H1 (cell line): Measurements from ENCODE around the gene MTCL3.

Experiments
- CTCF ChIA-PET: fragments of 300-600 bp; sonication (Branson Sonifier 250); formaldehyde crosslinking; loops from one replicate; lab custom pipeline; 2021; ENCODE audit not compliant: partially characterized antibody; lab: Charles Lee
- POLR2A ChIA-PET: fragments of 300-600 bp; sonication (Branson Sonifier 250); formaldehyde crosslinking; loops from one replicate; lab custom pipeline; 2021; ENCODE audit warnings: inconsistent platforms; ENCODE audit not compliant: partially characterized antibody; lab: Charles Lee
- DNase-seq, 2 experiments: peaks; one replicate each; pipeline versions ENCODE4 v3.0.0 to v3.0.0-alpha.2; 2010 to 2022; ENCODE audit warnings: low spot score in 2 of 2, low read depth in 1 of 2, mixed read lengths in 1 of 2
- FAIRE-seq: peaks from 2 replicates; lab custom pipeline; 2011; peaks lifted over from hg19 to GRCh38; lab: Jason Lieb, UNC
- H2AFZ ChIP-seq: 2 replicates; pipeline ENCODE4 v1.8.1; 2012; ENCODE audit warnings: low read length, inconsistent platforms
- H2AK5ac ChIP-seq: 2 replicates; pipeline ENCODE4 v1.6.1; 2013; ENCODE audit warnings: low read depth, low read length
- H2BK120ac ChIP-seq: replicated peaks from 2 replicates; pipeline ENCODE3; 2013; ENCODE audit warnings: low read depth, low read length, inconsistent platforms
- H2BK12ac ChIP-seq: 2 replicates; pipeline ENCODE4 v1.6.1; 2013; ENCODE audit warnings: low read depth, low read length
- H2BK15ac ChIP-seq: 2 replicates; pipeline ENCODE4 v1.6.1; 2013; ENCODE audit warnings: low read length
- H2BK20ac ChIP-seq: 2 replicates; pipeline ENCODE4 v1.6.1; 2013; ENCODE audit warnings: low read length
- H2BK5ac ChIP-seq: 2 replicates; pipeline ENCODE4 v1.6.1; 2013; ENCODE audit warnings: low read depth, low read length
- H3K14ac ChIP-seq: 2 replicates; pipeline ENCODE4 v1.6.1; 2013; ENCODE audit warnings: inconsistent platforms; ENCODE audit not compliant: insufficient read length
- H3K18ac ChIP-seq: 2 replicates; pipeline ENCODE4 v1.6.1; 2013; ENCODE audit warnings: low read length; ENCODE audit errors: extremely low read depth
- H3K23ac ChIP-seq: 2 replicates; pipeline ENCODE4 v1.6.1; 2013; ENCODE audit warnings: inconsistent platforms; ENCODE audit not compliant: insufficient read length
- H3K23me2 ChIP-seq: 2 replicates; pipeline ENCODE4 v1.6.1; 2013; ENCODE audit warnings: low read depth, low read length
- H3K27ac ChIP-seq: 2 replicates; pipeline ENCODE4 v1.6.1; 2011; ENCODE audit warnings: low read depth, low read length, inconsistent platforms
- H3K27me3 ChIP-seq, 4 experiments: replicated peaks in 1 of 4; 1 replicate in 1 of 4; 2 replicates in 3 of 4; pipeline versions ENCODE4 v1.6.1 to v1.8.1; 2011 to 2013; ENCODE audit warnings: low read length in 3 of 4, mild to moderate bottlenecking in 3 of 4, inconsistent platforms in 2 of 4, mixed read lengths in 2 of 4, moderate library complexity in 1 of 4; ENCODE audit not compliant: control insufficient read depth in 3 of 4, insufficient read depth in 3 of 4; ENCODE audit errors: extremely low read depth in 1 of 4
- H3K36me3 ChIP-seq, 4 experiments: 2 replicates each; pipeline versions ENCODE4 v1.6.1 to v1.8.1; 2011 to 2013; ENCODE audit warnings: mild to moderate bottlenecking in 4 of 4, low read length in 3 of 4, moderate library complexity in 2 of 4, control low read depth in 1 of 4, inconsistent platforms in 1 of 4; ENCODE audit not compliant: insufficient read depth in 4 of 4, control insufficient read depth in 2 of 4
- H3K4ac ChIP-seq: replicated peaks from 2 replicates; pipeline ENCODE3; 2013; ENCODE audit warnings: low read length, low read depth, mixed read lengths, inconsistent platforms; ENCODE audit not compliant: insufficient read length
- H3K4me1 ChIP-seq, 4 experiments: replicated peaks in 1 of 4; 1 replicate in 1 of 4; 2 replicates in 3 of 4; pipeline versions ENCODE4 v1.6.1 to v1.8.1; 2011 to 2013; ENCODE audit warnings: low read length in 3 of 4, inconsistent platforms in 2 of 4, mixed read lengths in 1 of 4; ENCODE audit not compliant: insufficient read depth in 4 of 4, control insufficient read depth in 3 of 4
- H3K4me2 ChIP-seq, 2 experiments: 2 replicates each; pipeline versions ENCODE4 v1.6.1 to v1.8.1; 2011 to 2013; ENCODE audit warnings: low read depth in 2 of 2, low read length in 2 of 2, control low read depth in 1 of 2, inconsistent platforms in 1 of 2, mild to moderate bottlenecking in 1 of 2; ENCODE audit not compliant: insufficient read depth in 1 of 2
- H3K4me3 ChIP-seq, 4 experiments: fragments of 200-600, 300-600 bp in 1 of 4; sonication (generic), shearing (Covaris generic), sonication (Bioruptor Twin) in 1 of 4; 2 replicates each; pipeline versions ENCODE4 v1.5.1 to v1.8.1; 2011 to 2016; ENCODE audit warnings: low read length in 4 of 4, low read depth in 3 of 4, control low read depth in 2 of 4, inconsistent platforms in 2 of 4, mild to moderate bottlenecking in 2 of 4, mixed read lengths in 1 of 4, moderate library complexity in 1 of 4; ENCODE audit not compliant: insufficient read depth in 2 of 4; ENCODE audit errors: extremely low read depth in 1 of 4
- H3K56ac ChIP-seq: replicated peaks from 2 replicates; pipeline ENCODE3; 2013; ENCODE audit warnings: low read depth, mild to moderate bottlenecking, mixed read lengths, low read length, inconsistent platforms; ENCODE audit not compliant: insufficient read length
- H3K79me1 ChIP-seq: 2 replicates; pipeline ENCODE4 v1.6.1; 2013; ENCODE audit warnings: low read depth, low read length, control low read depth
- H3K79me2 ChIP-seq, 2 experiments: 2 replicates each; pipeline versions ENCODE4 v1.6.1 to v1.8.1; 2012 to 2013; ENCODE audit warnings: low read length in 2 of 2, mild to moderate bottlenecking in 2 of 2, inconsistent platforms in 1 of 2; ENCODE audit not compliant: insufficient read depth in 2 of 2, control insufficient read depth in 1 of 2
- H3K9ac ChIP-seq, 4 experiments: replicated peaks in 1 of 4; 1 replicate in 1 of 4; 2 replicates in 3 of 4; pipeline versions ENCODE4 v1.6.1 to v1.8.1; 2011 to 2013; ENCODE audit warnings: low read depth in 3 of 4, low read length in 3 of 4, control low read depth in 2 of 4, mild to moderate bottlenecking in 2 of 4, moderate library complexity in 2 of 4, inconsistent platforms in 1 of 4; ENCODE audit errors: extremely low read depth in 1 of 4
- H3K9me3 ChIP-seq, 2 experiments: 2 replicates each; pipeline versions ENCODE4 v1.6.1 to v1.8.1; 2012 to 2013; ENCODE audit warnings: mild to moderate bottlenecking in 2 of 2, moderate library complexity in 2 of 2, control low read depth in 1 of 2, inconsistent platforms in 1 of 2, low read depth in 1 of 2, low read length in 1 of 2, mixed read lengths in 1 of 2; ENCODE audit not compliant: insufficient read depth in 2 of 2
- H4K20me1 ChIP-seq, 2 experiments: replicated peaks in 1 of 2; 2 replicates each; pipeline versions ENCODE3 to v1.8.1; 2011 to 2013; ENCODE audit warnings: inconsistent platforms in 2 of 2, low read length in 2 of 2, mild to moderate bottlenecking in 1 of 2; ENCODE audit not compliant: insufficient read depth in 2 of 2, control insufficient read depth in 1 of 2
- H4K5ac ChIP-seq: 2 replicates; pipeline ENCODE4 v1.6.1; 2013; ENCODE audit warnings: low read length, low read depth, mixed read lengths, inconsistent platforms; ENCODE audit not compliant: insufficient read length
- H4K8ac ChIP-seq: 2 replicates; pipeline ENCODE4 v1.8.0; 2013; ENCODE audit warnings: mild to moderate bottlenecking, moderate library complexity, low read length, inconsistent platforms; ENCODE audit not compliant: insufficient read depth; ENCODE audit errors: extremely low read depth
- H4K91ac ChIP-seq: replicated peaks from 2 replicates; pipeline ENCODE3; 2013; ENCODE audit warnings: low read length, mixed read lengths, inconsistent platforms; ENCODE audit not compliant: insufficient read length
- EGR1 ChIP-seq: IDR thresholded peaks from 2 replicates; pipeline ENCODE4 v1.6.1; 2011; ENCODE audit warnings: low read depth, low read length, borderline replicate concordance
- KDM1A ChIP-seq: fragments of 200-600, 300-600 bp; sonication (generic); IDR thresholded peaks from 2 replicates; pipeline ENCODE4 v1.7.1; 2016; ENCODE audit warnings: mild to moderate bottlenecking, low read length, borderline replicate concordance
- MAFK ChIP-seq: IDR thresholded peaks from 2 replicates; pipeline ENCODE4 v1.6.1; 2012; ENCODE audit warnings: low read depth, mild to moderate bottlenecking, improper control_type of control experiment, low read length
- POLR2AphosphoS5 ChIP-seq: IDR thresholded peaks from 2 replicates; pipeline ENCODE4 v1.6.1; 2011; ENCODE audit warnings: low read depth, low read length
- RBBP5 ChIP-seq: IDR thresholded peaks from 2 replicates; pipeline ENCODE4 v1.7.1; 2012; ENCODE audit warnings: low read depth, mild to moderate bottlenecking, inconsistent platforms, low read length, moderate library complexity, borderline replicate concordance
- RNF2 ChIP-seq: fragments of 200-900, 300-1000 bp; sonication (generic); IDR thresholded peaks from 2 replicates; pipeline ENCODE4 v1.7.1; 2016; ENCODE audit warnings: borderline replicate concordance, low read depth, mild to moderate bottlenecking, antibody characterized with exemption, low read length; ENCODE audit not compliant: poor library complexity, severe bottlenecking; ENCODE audit errors: missing control alignments
- SIRT6 ChIP-seq: IDR thresholded peaks from one replicate; pipeline ENCODE4 v1.7.1; 2012; ENCODE audit warnings: low read length, inconsistent platforms
- SRF ChIP-seq: IDR thresholded peaks from 2 replicates; pipeline ENCODE4 v1.6.1; 2011; ENCODE audit warnings: mild to moderate bottlenecking, low read depth, low read length, moderate library complexity
- SUZ12 ChIP-seq: fragments of 200-600 bp; sonication (generic); IDR thresholded peaks from 2 replicates; pipeline ENCODE4 v1.6.1; 2012; ENCODE audit warnings: mild to moderate bottlenecking, inconsistent platforms, low read length, moderate library complexity, mixed read lengths
- TBP ChIP-seq: IDR thresholded peaks from 2 replicates; pipeline ENCODE4 v1.6.1; 2011; ENCODE audit warnings: low read depth, low read length, improper control_type of control experiment
- WGBS, 2 experiments: shearing (Covaris generic) in 1 of 2; methylation state at CpG; one replicate each; pipeline versions ENCODE4 v1.1.6 to v1.1.7; 2013 to 2015; ENCODE audit warnings: low lambda C conversion rate in 2 of 2, mixed read lengths in 2 of 2, inconsistent platforms in 1 of 2, low coverage in 1 of 2, missing lambda C conversion rate in 1 of 2; ENCODE audit not compliant: insufficient replicate concordance in 2 of 2, insufficient coverage in 1 of 2, insufficient read length in 1 of 2; ENCODE audit errors: extremely low coverage in 1 of 2, missing lambda C conversion rate in 1 of 2; 5-methylcytosine and 5-hydroxymethylcytosine counted together
- TF ChIP-seq, protein P1 (sequence below): IDR thresholded peaks from 2 replicates; pipeline ENCODE4 v1.6.1; 2011; ENCODE audit warnings: low read depth, mild to moderate bottlenecking, low read length; ENCODE audit not compliant: insufficient read depth

Gene MTCL3

DNA sequence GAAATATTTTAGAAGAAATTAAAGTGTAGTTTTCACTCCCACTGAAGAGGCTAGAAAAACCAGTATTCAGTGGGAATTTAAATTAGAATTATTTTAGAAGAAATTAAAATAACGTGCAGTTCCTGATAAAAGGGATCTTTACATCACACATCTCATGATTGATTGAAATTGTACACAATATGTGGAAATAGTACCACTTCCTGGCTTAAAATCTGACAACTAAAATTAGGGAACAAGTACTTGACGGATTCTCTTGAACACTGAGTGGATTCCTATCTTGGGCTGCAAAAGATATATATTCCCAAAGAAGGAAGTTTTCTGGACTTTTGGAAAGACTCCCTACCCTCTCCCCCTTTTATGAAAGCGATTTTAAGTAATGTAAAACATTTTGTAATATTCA lies 14.6 kb upstream of the MTCL3 start:
- ChIA-PET CTCF (interaction anchor here (2.5 kb wide), 1 partner anchor 17 kb away, joined by 8 read pairs; no protein-coding TSS in a partner anchor), POLR2A (no interaction called here)
- no peak overlapping the region for H4K8ac ChIP-seq
- no peak overlapping the region for H2BK15ac ChIP-seq
- H2BK20ac ChIP-seq: no peak overlapping the region
- no peak overlapping the region for H2AFZ ChIP-seq
- DNase-seq (no peak), FAIRE-seq (no peak)
- no peak overlapping the region for H2BK120ac ChIP-seq
- H3K9ac ChIP-seq: no peak overlapping the region
- H3K79me1 ChIP-seq: no peaks in the 10 kb centered on the region
- H3K27me3 ChIP-seq: no peaks in the 10 kb centered on the region
- H3K4ac ChIP-seq: no peak overlapping the region
- no peak overlapping the region for H3K4me3 ChIP-seq
- 53% methylated on average over 3 of the region's 3 CpGs; no CpG with 5 or more reads in 1 of the 2 experiments for WGBS, 2 experiments
- H3K23me2 ChIP-seq: no peaks in the 10 kb centered on the region
- no peaks in the 10 kb centered on the region for H4K20me1 ChIP-seq
- H3K23ac ChIP-seq: no peak overlapping the region
- H3K36me3 ChIP-seq: no peaks in the 10 kb centered on the region
- no peak overlapping the region for H2BK5ac ChIP-seq
- no peaks in the 10 kb centered on the region for H3K9me3 ChIP-seq
- no peak overlapping the region for H4K5ac ChIP-seq
- no peak overlapping the region for H4K91ac ChIP-seq
- no peaks in the 10 kb centered on the region for H3K79me2 ChIP-seq
- H3K27ac ChIP-seq: no peak overlapping the region
- H3K18ac ChIP-seq: no peak overlapping the region
- H3K14ac ChIP-seq: no peak overlapping the region
- no peak overlapping the region for H2BK12ac ChIP-seq
- H2AK5ac ChIP-seq: no peak overlapping the region
- no peak overlapping the region for H3K56ac ChIP-seq
- no peaks in the 10 kb centered on the region for H3K4me1 ChIP-seq
- H3K4me2 ChIP-seq: no peak overlapping the region
- no peak for TF ChIP-seq POLR2AphosphoS5
- no peak for TF ChIP-seq KDM1A
- TF ChIP-seq, protein P1, sequence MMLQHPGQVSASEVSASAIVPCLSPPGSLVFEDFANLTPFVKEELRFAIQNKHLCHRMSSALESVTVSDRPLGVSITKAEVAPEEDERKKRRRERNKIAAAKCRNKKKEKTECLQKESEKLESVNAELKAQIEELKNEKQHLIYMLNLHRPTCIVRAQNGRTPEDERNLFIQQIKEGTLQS: no peak
- TF ChIP-seq SRF: no peak
- TF ChIP-seq SUZ12: no peak
- no peak for TF ChIP-seq SIRT6
- TF ChIP-seq EGR1: no peak
- no peak for TF ChIP-seq TBP
- TF ChIP-seq RNF2: no peak
- no peak for TF ChIP-seq RBBP5
- no peak for TF ChIP-seq MAFK
